Neural crest cell (in vitro differentiated cells): ENCODE measurements around the gene RFESD. TPM values are rescaled to one million over a fixed set of nuclear protein-coding genes. Genes with fewer than 3 reads are reported as not detected.

Experiments used
- DNase-seq: peaks from one replicate; pipeline ENCODE4 v3.0.0; 2021; ENCODE audit warnings: low read depth, mixed read lengths, low spot score
- H3K27ac Mint-ChIP-seq: one replicate; pipeline ENCODE4 v1.8.0; 2021; ENCODE audit warnings: mild to moderate bottlenecking, mixed read lengths; ENCODE audit not compliant: unreplicated experiment
- H3K27me3 Mint-ChIP-seq: 2 replicates; pipeline ENCODE4 v1.8.0; 2021; ENCODE audit warnings: low read depth, mild to moderate bottlenecking, mixed read lengths
- H3K36me3 Mint-ChIP-seq: 2 replicates; pipeline ENCODE4 v1.8.0; 2021; ENCODE audit warnings: low read depth, mild to moderate bottlenecking, mixed read lengths
- H3K4me1 Mint-ChIP-seq: 2 replicates; pipeline ENCODE4 v1.8.0; 2021; ENCODE audit warnings: mixed read lengths
- H3K4me3 Mint-ChIP-seq: one replicate; pipeline ENCODE4 v1.8.0; 2021; ENCODE audit warnings: mild to moderate bottlenecking, mixed read lengths
- H3K9me3 Mint-ChIP-seq: 2 replicates; pipeline ENCODE4 v1.8.0; 2021; ENCODE audit warnings: mixed read lengths
- total RNA-seq: library from RNA; stranded (reverse); gene quantifications from 2 replicates; pipeline ENCODE4 v1.2.1, GENCODE V29; 2021
- TF ChIP-seq, protein P1 (sequence below): fragments of 200-600 bp; sonication (generic); conservative IDR thresholded peaks from 2 replicates; pipeline ENCODE4 v1.5.0; 2021; ENCODE audit warnings: antibody characterized with exemption, mild to moderate bottlenecking

The RFESD gene
- total RNA-seq, 1 donor from 2014 or later, result 3.1 TPM

- DNase-seq, result no peak
- Mint-ChIP-seq H3K27ac (no peak overlapping the region), H3K27me3 (no peaks in the 10 kb centered on the region), H3K4me3 (no peak overlapping the region), H3K4me1 (peaks cover 13% of the 10 kb centered on the region), H3K36me3 (no peaks in the 10 kb centered on the region), H3K9me3 (peaks cover 2% of the 10 kb centered on the region)
- TF ChIP-seq, protein P1, sequence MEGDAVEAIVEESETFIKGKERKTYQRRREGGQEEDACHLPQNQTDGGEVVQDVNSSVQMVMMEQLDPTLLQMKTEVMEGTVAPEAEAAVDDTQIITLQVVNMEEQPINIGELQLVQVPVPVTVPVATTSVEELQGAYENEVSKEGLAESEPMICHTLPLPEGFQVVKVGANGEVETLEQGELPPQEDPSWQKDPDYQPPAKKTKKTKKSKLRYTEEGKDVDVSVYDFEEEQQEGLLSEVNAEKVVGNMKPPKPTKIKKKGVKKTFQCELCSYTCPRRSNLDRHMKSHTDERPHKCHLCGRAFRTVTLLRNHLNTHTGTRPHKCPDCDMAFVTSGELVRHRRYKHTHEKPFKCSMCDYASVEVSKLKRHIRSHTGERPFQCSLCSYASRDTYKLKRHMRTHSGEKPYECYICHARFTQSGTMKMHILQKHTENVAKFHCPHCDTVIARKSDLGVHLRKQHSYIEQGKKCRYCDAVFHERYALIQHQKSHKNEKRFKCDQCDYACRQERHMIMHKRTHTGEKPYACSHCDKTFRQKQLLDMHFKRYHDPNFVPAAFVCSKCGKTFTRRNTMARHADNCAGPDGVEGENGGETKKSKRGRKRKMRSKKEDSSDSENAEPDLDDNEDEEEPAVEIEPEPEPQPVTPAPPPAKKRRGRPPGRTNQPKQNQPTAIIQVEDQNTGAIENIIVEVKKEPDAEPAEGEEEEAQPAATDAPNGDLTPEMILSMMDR, result no peak
Measured at GRCh38 chr5:95647886-95648860, 1.6 kb downstream of the RFESD start.

GRCh38 chr5:95649274-95649673 lies 2.7 kb downstream of the RFESD start:
- no peaks in the 10 kb centered on the region for H3K27me3 Mint-ChIP-seq
- no peaks in the 10 kb centered on the region for H3K36me3 Mint-ChIP-seq
- peaks cover 2% of the 10 kb centered on the region for H3K9me3 Mint-ChIP-seq
- H3K4me3 Mint-ChIP-seq, result no peak overlapping the region
- DNase-seq, result no peak
- no peak overlapping the region for H3K27ac Mint-ChIP-seq
- peaks cover 13% of the 10 kb centered on the region for H3K4me1 Mint-ChIP-seq
- TF ChIP-seq, protein P1, result no peak

GRCh38 chr5:95649842-95650620 lies 3.5 kb downstream of the RFESD start:
- no peak overlapping the region for H3K4me3 Mint-ChIP-seq

GRCh38 chr5:95652849-95653248 lies 6.3 kb downstream of the RFESD start:
- Mint-ChIP-seq H3K4me1 (peaks cover 6% of the 10 kb centered on the region), H3K36me3 (no peaks in the 10 kb centered on the region), H3K27me3 (no peaks in the 10 kb centered on the region), H3K27ac (no peak overlapping the region), H3K9me3 (no peaks in the 10 kb centered on the region), H3K4me3 (no peak overlapping the region)
- TF ChIP-seq, protein P1, result no peak
- no peak for DNase-seq

More at GRCh38 chr5:95649842-95650620, 3.5 kb downstream of the RFESD start:
- no peak for DNase-seq
- peaks cover 13% of the 10 kb centered on the region for H3K4me1 Mint-ChIP-seq
- H3K27ac Mint-ChIP-seq, result no peak overlapping the region
- no peaks in the 10 kb centered on the region for H3K27me3 Mint-ChIP-seq
- TF ChIP-seq, protein P1, result no peak
- H3K9me3 Mint-ChIP-seq, result peaks cover 2% of the 10 kb centered on the region
- H3K36me3 Mint-ChIP-seq, result no peaks in the 10 kb centered on the region

DNA sequence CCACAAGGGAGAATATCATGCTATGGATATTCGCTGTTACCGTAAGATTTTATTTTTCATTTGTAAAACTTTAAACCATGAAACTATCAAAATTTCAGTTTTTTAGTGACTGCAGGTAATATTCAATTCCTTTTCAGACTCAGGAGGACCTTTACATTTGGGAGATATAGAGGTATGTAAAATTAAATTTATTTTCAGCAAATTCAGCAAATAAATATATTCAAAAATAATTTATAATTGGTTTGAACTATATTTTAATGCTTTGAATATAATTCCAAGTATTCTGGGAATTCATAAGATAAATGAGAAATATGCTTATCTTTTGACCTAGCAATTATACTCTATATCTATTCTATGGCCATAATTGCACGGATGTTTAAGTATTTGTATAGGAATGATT lies 7.6 kb downstream of the RFESD start:
- Mint-ChIP-seq H3K27me3 (no peaks in the 10 kb centered on the region), H3K4me1 (peaks cover 6% of the 10 kb centered on the region), H3K27ac (no peak overlapping the region), H3K4me3 (no peak overlapping the region), H3K36me3 (no peaks in the 10 kb centered on the region), H3K9me3 (no peaks in the 10 kb centered on the region)
- DNase-seq, result no peak
- TF ChIP-seq, protein P1, result no peak
